K562 treated with DMSO at 1 percent for 12 hours (cell line): Measurements from ENCODE around the gene TLE7. TPM values are rescaled to one million over a fixed set of nuclear protein-coding genes. Genes with fewer than 3 reads are reported as not detected.

ENCODE experiments used
- total RNA-seq: library from RNA; unstranded; fragments of 300-600 nt; gene quantifications from 2 replicates; pipeline ENCODE4 v1.2.3, GENCODE V29; 2022; ENCODE audit not compliant: insufficient read depth

TLE7 gene
- total RNA-seq, result not detected in 2 replicates

GRCh38 chr16:71442051-71442440, at the start of gene TLE7:
Gene TLE7, minus strand, starts transcription at chr16:71442054. Its CDS starts 8,730 bp downstream, at chr16:71433324.

GRCh38 chr16:71489122-71489521, 47.3 kb upstream of the TLE7 start, which contains the start of gene ZNF19:
Gene ZNF19, minus strand, starts transcription at chr16:71489324. Its CDS starts 7,210 bp downstream, at chr16:71482114.

GRCh38 chr16:71461686-71462648, 20.1 kb upstream of the TLE7 start, which contains the start of gene ZNF23:
Gene ZNF23, minus strand, starts transcription at chr16:71462247. Its CDS starts 5,451 bp downstream, at chr16:71456796.

Other genes with a start within 250 kb of the TLE7 start
- 0.22 TPM in 1 of 2 replicates, not detected in the other for gene HYDIN, start 211.3 kb downstream of the TLE7 start, total RNA-seq
- gene CMTR2, start 152.7 kb downstream of the TLE7 start, total RNA-seq, result 5.0 and 21.2 TPM in 2 replicates
- not detected in 2 replicates for gene CALB2, start 83.3 kb downstream of the TLE7 start, total RNA-seq
- gene ZNF23, start 20.2 kb upstream of the TLE7 start, total RNA-seq, result 2.4 and 7.2 TPM in 2 replicates
- 0.43 and 0.58 TPM in 2 replicates for gene ZNF19, start 47.3 kb upstream of the TLE7 start, total RNA-seq
- gene CHST4, start 84.4 kb upstream of the TLE7 start, total RNA-seq, result not detected in 2 replicates
- gene TAT, start 135.0 kb upstream of the TLE7 start, total RNA-seq, result not detected in 2 replicates
- 0.30 TPM in 1 of 2 replicates, not detected in the other for gene MARVELD3, start 184.1 kb upstream of the TLE7 start, total RNA-seq